OCI-LY3 (cell line): Measurements from ENCODE around the gene CAMTA1.

ENCODE experiments used
- CTCF ChIP-seq: fragments of 200-600, 300-600 bp; sonication (generic); IDR thresholded peaks from 2 replicates; pipeline ENCODE4 v1.5.1; 2014; ENCODE audit warnings: antibody characterized with exemption, low read length, low read depth
- EZH2phosphoT487 ChIP-seq: fragments of 200-600 bp; shearing (Covaris generic); IDR thresholded peaks from 2 replicates; pipeline ENCODE4 v1.6.1; 2018; ENCODE audit warnings: antibody characterized with exemption, mixed run types, low read depth

GRCh38 chr1:7583291-7584096 is 798.2 kb downstream of the CAMTA1 start:
- TF ChIP-seq CTCF = no peak
- TF ChIP-seq EZH2phosphoT487 = no peak
